WTC11 (cell line): ENCODE measurements around the gene OR52E2.

Experiments used
- FOXP1 ChIP-seq: sonication (generic); formaldehyde crosslinking; IDR thresholded peaks from 2 replicates; pipeline ENCODE4 v1.8.0; 2022; ENCODE audit warnings: missing genetic modification reagents, mild to moderate bottlenecking, moderate library complexity, borderline replicate concordance
- KAT7 ChIP-seq: sonication (generic); formaldehyde crosslinking; IDR thresholded peaks from 2 replicates; pipeline ENCODE4 v1.8.1; 2023; ENCODE audit warnings: missing genetic modification reagents, mild to moderate bottlenecking, borderline replicate concordance
- MAX ChIP-seq: sonication (generic); formaldehyde crosslinking; IDR thresholded peaks from 2 replicates; pipeline ENCODE4 v1.8.0; 2022; ENCODE audit warnings: mild to moderate bottlenecking, missing genetic modification reagents
- NR3C1 ChIP-seq: sonication (generic); formaldehyde crosslinking; conservative IDR thresholded peaks from 2 replicates; pipeline ENCODE4 v1.8.1; 2023; ENCODE audit warnings: low read depth, mild to moderate bottlenecking, missing genetic modification reagents
- ZNF138 ChIP-seq: sonication (generic); formaldehyde crosslinking; conservative IDR thresholded peaks from 2 replicates; pipeline ENCODE4 v1.8.1; 2022; ENCODE audit warnings: mild to moderate bottlenecking, moderate library complexity, missing genetic modification reagents
- ZNF396 ChIP-seq: fragments of 250-450 bp; sonication (Bioruptor Pico); IDR thresholded peaks from 2 replicates; pipeline ENCODE4 v1.8.0; 2021; ENCODE audit warnings: mild to moderate bottlenecking, moderate library complexity, borderline replicate concordance
- TF ChIP-seq, protein P1 (sequence below): fragments of 200-600 bp; IDR thresholded peaks from 2 replicates; pipeline ENCODE4 v1.8.0; 2022; ENCODE audit warnings: antibody characterized with exemption
- TF ChIP-seq, protein P2 (sequence below): sonication (generic); formaldehyde crosslinking; IDR thresholded peaks from 2 replicates; pipeline ENCODE4 v1.8.1; 2023; ENCODE audit warnings: mild to moderate bottlenecking, missing genetic modification reagents, moderate library complexity
- TF ChIP-seq, protein P3 (sequence below): sonication (generic); formaldehyde crosslinking; conservative IDR thresholded peaks from 2 replicates; pipeline ENCODE4 v1.8.1; 2023; ENCODE audit warnings: mild to moderate bottlenecking, low read depth, missing genetic modification reagents, moderate library complexity

DNA sequence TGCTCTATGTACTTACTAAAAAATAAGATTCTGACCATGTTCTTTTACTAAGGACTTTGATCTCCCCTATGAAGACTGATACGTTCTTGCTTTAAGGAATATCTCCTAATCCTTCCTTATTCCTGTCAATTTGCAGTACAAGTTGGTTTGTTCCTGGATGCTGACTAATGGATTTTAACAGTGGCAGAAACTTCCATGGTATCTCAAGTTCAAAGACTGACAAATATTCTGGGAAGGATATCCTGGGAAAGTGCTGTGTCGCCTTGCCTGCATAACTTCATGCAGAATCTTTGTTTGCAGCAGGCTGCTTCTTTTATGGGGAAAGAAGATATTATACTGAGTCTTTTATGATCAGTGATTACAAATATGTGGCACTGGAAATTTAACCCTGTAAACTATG is 21.5 kb downstream of the OR52E2 start:
- TF ChIP-seq, protein P1, sequence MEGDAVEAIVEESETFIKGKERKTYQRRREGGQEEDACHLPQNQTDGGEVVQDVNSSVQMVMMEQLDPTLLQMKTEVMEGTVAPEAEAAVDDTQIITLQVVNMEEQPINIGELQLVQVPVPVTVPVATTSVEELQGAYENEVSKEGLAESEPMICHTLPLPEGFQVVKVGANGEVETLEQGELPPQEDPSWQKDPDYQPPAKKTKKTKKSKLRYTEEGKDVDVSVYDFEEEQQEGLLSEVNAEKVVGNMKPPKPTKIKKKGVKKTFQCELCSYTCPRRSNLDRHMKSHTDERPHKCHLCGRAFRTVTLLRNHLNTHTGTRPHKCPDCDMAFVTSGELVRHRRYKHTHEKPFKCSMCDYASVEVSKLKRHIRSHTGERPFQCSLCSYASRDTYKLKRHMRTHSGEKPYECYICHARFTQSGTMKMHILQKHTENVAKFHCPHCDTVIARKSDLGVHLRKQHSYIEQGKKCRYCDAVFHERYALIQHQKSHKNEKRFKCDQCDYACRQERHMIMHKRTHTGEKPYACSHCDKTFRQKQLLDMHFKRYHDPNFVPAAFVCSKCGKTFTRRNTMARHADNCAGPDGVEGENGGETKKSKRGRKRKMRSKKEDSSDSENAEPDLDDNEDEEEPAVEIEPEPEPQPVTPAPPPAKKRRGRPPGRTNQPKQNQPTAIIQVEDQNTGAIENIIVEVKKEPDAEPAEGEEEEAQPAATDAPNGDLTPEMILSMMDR = no peak
- TF ChIP-seq, protein P2, sequence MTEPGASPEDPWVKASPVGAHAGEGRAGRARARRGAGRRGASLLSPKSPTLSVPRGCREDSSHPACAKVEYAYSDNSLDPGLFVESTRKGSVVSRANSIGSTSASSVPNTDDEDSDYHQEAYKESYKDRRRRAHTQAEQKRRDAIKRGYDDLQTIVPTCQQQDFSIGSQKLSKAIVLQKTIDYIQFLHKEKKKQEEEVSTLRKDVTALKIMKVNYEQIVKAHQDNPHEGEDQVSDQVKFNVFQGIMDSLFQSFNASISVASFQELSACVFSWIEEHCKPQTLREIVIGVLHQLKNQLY (CRISPR knock-in tag) = no peak
- TF ChIP-seq KAT7 (no peak), MAX (CRISPR knock-in tag) (no peak), ZNF396 (CRISPR knock-in tag) (no peak), ZNF138 (CRISPR knock-in tag) (no peak), FOXP1 (CRISPR knock-in tag) (no peak), NR3C1 (no peak)
- TF ChIP-seq, protein P3, sequence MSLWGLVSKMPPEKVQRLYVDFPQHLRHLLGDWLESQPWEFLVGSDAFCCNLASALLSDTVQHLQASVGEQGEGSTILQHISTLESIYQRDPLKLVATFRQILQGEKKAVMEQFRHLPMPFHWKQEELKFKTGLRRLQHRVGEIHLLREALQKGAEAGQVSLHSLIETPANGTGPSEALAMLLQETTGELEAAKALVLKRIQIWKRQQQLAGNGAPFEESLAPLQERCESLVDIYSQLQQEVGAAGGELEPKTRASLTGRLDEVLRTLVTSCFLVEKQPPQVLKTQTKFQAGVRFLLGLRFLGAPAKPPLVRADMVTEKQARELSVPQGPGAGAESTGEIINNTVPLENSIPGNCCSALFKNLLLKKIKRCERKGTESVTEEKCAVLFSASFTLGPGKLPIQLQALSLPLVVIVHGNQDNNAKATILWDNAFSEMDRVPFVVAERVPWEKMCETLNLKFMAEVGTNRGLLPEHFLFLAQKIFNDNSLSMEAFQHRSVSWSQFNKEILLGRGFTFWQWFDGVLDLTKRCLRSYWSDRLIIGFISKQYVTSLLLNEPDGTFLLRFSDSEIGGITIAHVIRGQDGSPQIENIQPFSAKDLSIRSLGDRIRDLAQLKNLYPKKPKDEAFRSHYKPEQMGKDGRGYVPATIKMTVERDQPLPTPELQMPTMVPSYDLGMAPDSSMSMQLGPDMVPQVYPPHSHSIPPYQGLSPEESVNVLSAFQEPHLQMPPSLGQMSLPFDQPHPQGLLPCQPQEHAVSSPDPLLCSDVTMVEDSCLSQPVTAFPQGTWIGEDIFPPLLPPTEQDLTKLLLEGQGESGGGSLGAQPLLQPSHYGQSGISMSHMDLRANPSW (CRISPR knock-in tag) = no peak
